HepG2 (cell line): ENCODE measurements around the gene BANP. TPM values are rescaled to one million over a fixed set of nuclear protein-coding genes. Genes with fewer than 3 reads are reported as not detected.
"Not testable (repeated sequence)": the region's sequence is repeated elsewhere in the genome, so short reads cannot be mapped to it uniquely, and the experiment has no call there.

ENCODE experiments used
- ATAC-seq: fragments of 200-7000 bp; cut with Tn5 transposase; 3 replicates; pipeline ENCODE4 v1.9.1; 2020; ENCODE audit warnings: mild to moderate bottlenecking, moderate library complexity
- BruUV-seq: library from RNA; stranded (reverse); fragments of 400-500 nt; replicated peaks from 2 replicates; lab custom pipeline; 2021; lab: Mats Ljungman, UMichigan
- CTCF ChIA-PET: fragments of 300-600 bp; formaldehyde crosslinking; extraction: SDS; loops from one replicate; lab custom pipeline; 2021; ENCODE audit warnings: low total read pairs, inconsistent platforms, low intra/inter-chr PET ratio; lab: Yijun Ruan, JAX
- POLR2A ChIA-PET: fragments of 350-600 bp; sonication (Branson Sonifier 250); formaldehyde crosslinking; loops from one replicate; lab custom pipeline; 2020; ENCODE audit warnings: antibody characterized with exemption, inconsistent platforms; lab: Yijun Ruan, JAX
- DNase-seq: peaks from one replicate; pipeline ENCODE4 v3.0.0-alpha.2; 2015; ENCODE audit warnings: low spot score
- FAIRE-seq: peaks from 3 replicates; lab custom pipeline; 2011; peaks lifted over from hg19 to GRCh38; lab: Jason Lieb, UNC
- H2AFZ ChIP-seq: one replicate; pipeline ENCODE4 v1.6.1; 2011; ENCODE audit warnings: low read length, inconsistent platforms
- H3K27ac ChIP-seq: fragments of 300-600 bp; 3 replicates; pipeline ENCODE4 v1.8.0; 2011; ENCODE audit warnings: mixed run types, mild to moderate bottlenecking, mixed read lengths, low read length, inconsistent platforms; ENCODE audit not compliant: insufficient read depth; ENCODE audit errors: extremely low read length
- H3K27me3 ChIP-seq, 2 experiments: fragments of 200-600 bp in 1 of 2; 2 replicates in 1 of 2; 3 replicates in 1 of 2; pipeline versions ENCODE4 v1.6.0 to v1.8.0; 2011; ENCODE audit warnings: low read length in 2 of 2, mild to moderate bottlenecking in 2 of 2, moderate library complexity in 2 of 2, inconsistent platforms in 1 of 2; ENCODE audit not compliant: insufficient read depth in 2 of 2, control insufficient read depth in 1 of 2
- H3K36me3 ChIP-seq, 2 experiments: fragments of 200-600 bp in 1 of 2; replicated peaks in 1 of 2; 2 replicates in 1 of 2; 3 replicates in 1 of 2; pipeline versions ENCODE4 v1.5.1 to v1.8.0; 2011; ENCODE audit warnings: low read length in 2 of 2, inconsistent platforms in 1 of 2; ENCODE audit not compliant: insufficient read depth in 2 of 2, control insufficient read depth in 1 of 2
- H3K4me1 ChIP-seq: 2 replicates; pipeline ENCODE4 v1.5.1; 2012; ENCODE audit warnings: low read length, inconsistent platforms; ENCODE audit not compliant: insufficient read depth
- H3K4me2 ChIP-seq: 2 replicates; pipeline ENCODE4 v1.6.0; 2011; ENCODE audit warnings: low read depth, low read length, inconsistent platforms
- H3K4me3 ChIP-seq, 3 experiments: fragments of 200-600 bp in 1 of 3; sonication (generic), shearing (Covaris generic) in 1 of 3; replicated peaks in 1 of 3; 2 replicates each; pipeline ENCODE4 v1.5.1; 2011 to 2016; ENCODE audit warnings: low read length in 3 of 3, inconsistent platforms in 2 of 3, low read depth in 2 of 3, mild to moderate bottlenecking in 2 of 3, control low read depth in 1 of 3, mixed read lengths in 1 of 3; ENCODE audit not compliant: insufficient read depth in 1 of 3
- H3K79me2 ChIP-seq: one replicate; pipeline ENCODE4 v1.6.1; 2011; ENCODE audit warnings: low read length, inconsistent platforms; ENCODE audit not compliant: insufficient read depth
- H3K9ac ChIP-seq: 2 replicates; pipeline ENCODE4 v1.6.0; 2011; ENCODE audit warnings: mild to moderate bottlenecking, low read depth, low read length, inconsistent platforms; ENCODE audit not compliant: insufficient read depth
- H3K9me3 ChIP-seq: 2 replicates; pipeline ENCODE4 v1.5.1; 2012; ENCODE audit warnings: mild to moderate bottlenecking, low read length
- H4K20me1 ChIP-seq: 2 replicates; pipeline ENCODE4 v1.6.0; 2011; ENCODE audit warnings: inconsistent platforms, mild to moderate bottlenecking, low read length, moderate library complexity; ENCODE audit not compliant: insufficient read depth
- CREB1 ChIP-seq, 2 experiments: fragments of 450-650 bp in 1 of 2; IDR thresholded peaks; 2 replicates each; pipeline ENCODE4 v1.6.1; 2016 to 2017; ENCODE audit warnings: control low read depth in 1 of 2, mild to moderate bottlenecking in 1 of 2, missing compliant biosample characterization in 1 of 2, missing genetic modification characterization in 1 of 2
- ZNF331 ChIP-seq: sonication (generic); formaldehyde crosslinking; IDR thresholded peaks from 2 replicates; pipeline ENCODE4 v1.4.0; 2020; ENCODE audit warnings: missing genetic modification reagents
- WGBS: methylation state at CpG from one replicate; pipeline ENCODE4 v1.1.6; 2017; ENCODE audit warnings: low lambda C conversion rate; 5-methylcytosine and 5-hydroxymethylcytosine counted together
- in situ Hi-C: cut with HindIII; loops from 2 replicates; pipeline ENCODE4 v1.10.0; 2017; ENCODE audit warnings: low pct_unique_long_range_greater_than_20kb; ENCODE audit not compliant: extremely low pct_ligation_motif_present
- intact Hi-C: fragments of 100-400 bp; cut with micrococcal nuclease; formaldehyde crosslinking; loops from one replicate; pipeline ENCODE4 v1.10.0; 2022; ENCODE audit not compliant: unreplicated experiment
- polyA plus RNA-seq, 8 experiments: library from polyadenylated mRNA; depleted of rRNA in 3 of 8; stranded (reverse) in 7 of 8; unstranded in 1 of 8; fragments of >200 nt; fragmentation: Illumina TruSeq in 4 of 8; extraction: Trizol in 4 of 8; gene quantifications; 2 replicates each; pipeline versions ENCODE4 v1.2.1 to v1.2.3, GENCODE V29; 2011 to 2016; ENCODE audit warnings: low read depth in 4 of 8, missing spikeins in 1 of 8, mixed read lengths in 1 of 8; ENCODE audit not compliant: insufficient read depth in 1 of 8
- total RNA-seq, 5 experiments: library from RNA; depleted of rRNA; stranded (reverse); fragments of >200 nt; fragmentation: Illumina TruSeq; extraction: Trizol; gene quantifications; 2 replicates each; pipeline ENCODE4 v1.2.3, GENCODE V29; 2016; ENCODE audit warnings: low read depth in 1 of 5

Gene BANP
- total and polyA plus RNA-seq, 2 of the 13 experiments (the other 11 are each of a cell fraction or from before 2014, with no cell fraction given): 20.2 to 23.8 TPM

- in situ Hi-C loops, BruUV-seq: not testable (repeated sequence)
- 29% methylated on average over 3 of the region's 3 CpGs for WGBS
These were observed 143.7 kb downstream of the BANP start for GRCh38 chr16:88094900-88095299.

GRCh38 chr16:88096659-88097058, 145.4 kb downstream of the BANP start:
- 45% methylated on average over 2 of the region's 2 CpGs for WGBS
- H3K79me2 ChIP-seq, H4K20me1 ChIP-seq, BruUV-seq, intact Hi-C loops, POLR2A ChIA-PET, in situ Hi-C loops, FAIRE-seq, H3K4me2 ChIP-seq, H2AFZ ChIP-seq, H3K9ac ChIP-seq, DNase-seq, H3K36me3 ChIP-seq, H3K4me1 ChIP-seq, H3K4me3 ChIP-seq, H3K27ac ChIP-seq, ATAC-seq, CTCF ChIA-PET: not testable (repeated sequence)
- peak; percentile 100 for TF ChIP-seq ZNF331 (CRISPR knock-in tag)
- Histone ChIP-seq H3K9me3 (peaks cover 16% of the 10 kb centered on the region), H3K27me3 (peaks cover 4 to 17% of the 10 kb centered on the region in 2 experiments; a peak in 4 of 5 replicates)

More at GRCh38 chr16:88094900-88095299, 143.7 kb downstream of the BANP start:
- H3K4me1 ChIP-seq; CTCF ChIA-PET; H3K79me2 ChIP-seq; H3K4me3 ChIP-seq; H3K36me3 ChIP-seq; H3K9ac ChIP-seq; H3K27ac ChIP-seq; intact Hi-C loops; H2AFZ ChIP-seq; H4K20me1 ChIP-seq; POLR2A ChIA-PET; TF ChIP-seq CREB1 (CRISPR knock-in tag; IDR thresholded peaks at IDR 0.05): not testable (repeated sequence)
- Histone ChIP-seq H3K27me3 (peaks cover 3 to 11% of the 10 kb centered on the region in 2 experiments; a peak in 4 of 5 replicates), H3K9me3 (peaks cover 16% of the 10 kb centered on the region)
- TF ChIP-seq CREB1 (IDR thresholded peaks at IDR 0.05): peak; percentile 82
- TF ChIP-seq, all 625 proteins: peak for 1; not testable (repeated sequence) for 624
- not testable (repeated sequence) for ATAC-seq, DNase-seq, FAIRE-seq, H3K4me2 ChIP-seq
